Heart left ventricle (tissue), 16 donors: ENCODE measurements around the gene SMYD5. TPM values are rescaled to one million over a fixed set of nuclear protein-coding genes. Genes with fewer than 3 reads are reported as not detected.

Experiments
- ATAC-seq, 4 donors: fragments of 200-7000 bp; cut with Tn5 transposase; one replicate each; pipeline ENCODE4 v1.9.1; 2020 to 2022; ENCODE audit warnings: moderate library complexity in 4 of 4, mild to moderate bottlenecking in 3 of 4, moderate number of reproducible peaks in 1 of 4
- DNase-seq, 5 donors: peaks; one replicate each; pipeline ENCODE4 v3.0.0-alpha.2; 2020
- H3K27ac ChIP-seq, 12 donors: fragments of 200-600 bp; sonication (generic) in 4 of 12; one replicate each; pipeline versions ENCODE4 v1.5.0 to v1.8.0; 2016 to 2022; ENCODE audit warnings: mild to moderate bottlenecking in 2 of 12
- H3K27me3 ChIP-seq, 9 donors: fragments of 200-600 bp; sonication (generic) in 2 of 9; one replicate each; pipeline versions ENCODE4 v1.5.1 to v1.8.0; 2016 to 2022; ENCODE audit warnings: mild to moderate bottlenecking in 3 of 9
- H3K36me3 ChIP-seq, 9 donors: fragments of 200-600 bp; sonication (generic) in 2 of 9; one replicate each; pipeline versions ENCODE4 v1.5.0 to v1.8.0; 2018 to 2022; ENCODE audit warnings: mild to moderate bottlenecking in 2 of 9
- H3K4me1 ChIP-seq, 12 donors: fragments of 200-600 bp; sonication (generic) in 4 of 12; one replicate each; pipeline versions ENCODE4 v1.5.0 to v1.8.0; 2016 to 2022; ENCODE audit warnings: mild to moderate bottlenecking in 3 of 12
- H3K4me3 ChIP-seq, 12 donors: fragments of 200-600 bp; sonication (generic) in 4 of 12; one replicate each; pipeline versions ENCODE4 v1.5.0 to v1.8.0; 2017 to 2022; ENCODE audit warnings: mild to moderate bottlenecking in 9 of 12, moderate library complexity in 4 of 12
- H3K9me3 ChIP-seq, 12 donors: fragments of 200-600 bp; sonication (generic) in 4 of 12; one replicate each; pipeline versions ENCODE4 v1.5.0 to v1.8.0; 2016 to 2022; ENCODE audit warnings: mild to moderate bottlenecking in 1 of 12
- POLR2A ChIP-seq, 2 donors: fragments of 450-650 bp; IDR thresholded peaks; one replicate each; pipeline ENCODE4 v1.6.1; 2017; ENCODE audit warnings: antibody characterized with exemption in 2 of 2, mild to moderate bottlenecking in 2 of 2, moderate library complexity in 2 of 2
- WGBS, 4 donors: extraction: QIAGEN DNeasy Blood & Tissue Kit in 2 of 4; methylation state at CpG; one replicate each; pipeline versions ENCODE4 v1.1.5 to v1.1.7; 2013 to 2018; 5-methylcytosine and 5-hydroxymethylcytosine counted together
- intact Hi-C, 10 donors: fragments of 100-400 bp; cut with DNase I; formaldehyde crosslinking; loops; one replicate each; pipeline versions ENCODE4 v1.11.1 to v1.14.2; 2022
- polyA plus RNA-seq, 2 donors: library from polyadenylated mRNA; stranded (reverse); fragments of 200-250 nt; gene quantifications; one replicate each; pipeline ENCODE4 v1.2.3, GENCODE V29; 2013
- total RNA-seq, 9 donors: library from RNA; depleted of rRNA in 2 of 9; stranded (reverse); fragments of >200 nt in 2 of 9; fragmentation: NEBNext Ultra II Directional in 3 of 9; extraction: Animal tissue kit (Norgen Biotek cat#: 25700) in 3 of 9; gene quantifications; one replicate each; pipeline versions ENCODE4 v1.1.0 to v1.2.4, GENCODE V29; 2016 to 2023
- TF ChIP-seq, protein P1 (sequence below), 12 donors: fragments of 200-600 bp; sonication (generic) in 4 of 12; IDR thresholded peaks; one replicate each; pipeline versions ENCODE4 v1.5.0 to v1.8.0; 2018 to 2022; ENCODE audit warnings: antibody characterized with exemption in 12 of 12, mild to moderate bottlenecking in 5 of 12
- donor health status: ischemic (EF 13 %, LVEDD 7.1; RV severe dilation, severe dysfunction).
- donor health status: healthy with polysubstance abuse.
- donor health status: DM: no; HTN: yes; CAD: no.
- donor health status: DM: no; HTN: no; CAD: no.
- donor health status: ischemic (EF 25% LVEDD 6.9; RV normal size, moderate dysfunction).
- donor health status: ischemic (EF 25% LVEDD 5.7; RV mildly dilated, moderate dysfunction).
- donor health status: healthy.
- donor health status: DM: yes; HTN: yes; CAD: no.
- donor health status: ischemic (EF 35%, LVEDD 5.7; RV mildly dilated, moderate dysfunction).
- donor health status: nonischemic (EF 11% LVEDD 7.7; RV severe dilation, severe dysfunction).
- donor health status: DM: yes; HTN: yes; CAD: no.
- donor health status: PGD.
- donor health status: ischemic (EF 29% LVEDD 5.4; RV normal size, mild dysfunction).
- donor health status: nonischemic (EF 23%, LVEDD 6.1; RV moderate dilation, normal function).

Gene SMYD5
- total and polyA plus RNA-seq, 11 donors: 14.0 to 29.2 (median 20.0) TPM

GRCh38 chr2:73223821-73224220, 9.8 kb downstream of the SMYD5 start:
- intact Hi-C loops: no loop called here
- Histone ChIP-seq H3K27me3 (no peaks in the 10 kb centered on the region), H3K36me3 (peaks cover 0 to 85% (median 71%) of the 10 kb centered on the region in 9 donors), H3K9me3 (no peaks in the 10 kb centered on the region), H3K4me3 (no peak overlapping the region), H3K27ac (no peak overlapping the region), H3K4me1 (peaks cover 0 to 18% (median 7%) of the 10 kb centered on the region in 12 donors)
- ATAC-seq (no peak), DNase-seq (no peak)
- 81 to 91% (median 87%) methylated on average over 4 of the region's 4 CpGs for WGBS, 4 donors
- TF ChIP-seq, protein P1, sequence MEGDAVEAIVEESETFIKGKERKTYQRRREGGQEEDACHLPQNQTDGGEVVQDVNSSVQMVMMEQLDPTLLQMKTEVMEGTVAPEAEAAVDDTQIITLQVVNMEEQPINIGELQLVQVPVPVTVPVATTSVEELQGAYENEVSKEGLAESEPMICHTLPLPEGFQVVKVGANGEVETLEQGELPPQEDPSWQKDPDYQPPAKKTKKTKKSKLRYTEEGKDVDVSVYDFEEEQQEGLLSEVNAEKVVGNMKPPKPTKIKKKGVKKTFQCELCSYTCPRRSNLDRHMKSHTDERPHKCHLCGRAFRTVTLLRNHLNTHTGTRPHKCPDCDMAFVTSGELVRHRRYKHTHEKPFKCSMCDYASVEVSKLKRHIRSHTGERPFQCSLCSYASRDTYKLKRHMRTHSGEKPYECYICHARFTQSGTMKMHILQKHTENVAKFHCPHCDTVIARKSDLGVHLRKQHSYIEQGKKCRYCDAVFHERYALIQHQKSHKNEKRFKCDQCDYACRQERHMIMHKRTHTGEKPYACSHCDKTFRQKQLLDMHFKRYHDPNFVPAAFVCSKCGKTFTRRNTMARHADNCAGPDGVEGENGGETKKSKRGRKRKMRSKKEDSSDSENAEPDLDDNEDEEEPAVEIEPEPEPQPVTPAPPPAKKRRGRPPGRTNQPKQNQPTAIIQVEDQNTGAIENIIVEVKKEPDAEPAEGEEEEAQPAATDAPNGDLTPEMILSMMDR (IDR thresholded peaks at IDR 0.05): no peak
- no peak for TF ChIP-seq POLR2A (IDR thresholded peaks at IDR 0.05)

- no peak for DNase-seq
- no peak for TF ChIP-seq POLR2A (IDR thresholded peaks at IDR 0.05)
- TF ChIP-seq, protein P1 (IDR thresholded peaks at IDR 0.05): no peak
- Histone ChIP-seq H3K27ac (peak overlapping the region in 1 of 12 donors; percentile 52), H3K36me3 (peaks cover 0 to 88% (median 81%) of the 10 kb centered on the region in 9 donors), H3K27me3 (no peaks in the 10 kb centered on the region), H3K9me3 (no peaks in the 10 kb centered on the region), H3K4me3 (no peak overlapping the region), H3K4me1 (peaks cover 0 to 18% (median 7%) of the 10 kb centered on the region in 12 donors)
- WGBS, 4 donors: 59 to 71% (median 65%) methylated on average over 7 to 9 of the region's 9 CpGs
- intact Hi-C loops: no loop called here
- peak in 3 of 4 donors; percentile 38 to 69 (median 43) for ATAC-seq
Observed at GRCh38 chr2:73225513-73226360, 11.7 kb downstream of the SMYD5 start.

GRCh38 chr2:73227086-73227485, 13.0 kb downstream of the SMYD5 start:
- TF ChIP-seq, protein P1 (IDR thresholded peaks at IDR 0.05): no peak
- no peak for TF ChIP-seq POLR2A (IDR thresholded peaks at IDR 0.05)
- DNase-seq (no peak), ATAC-seq (no peak)
- intact Hi-C loops: no loop called here
- WGBS, 4 donors: 82 to 92% (median 86%) methylated on average over 3 of the region's 3 CpGs
- peaks cover 0 to 18% (median 7%) of the 10 kb centered on the region in 12 donors for H3K4me1 ChIP-seq
- H3K27me3 ChIP-seq: no peaks in the 10 kb centered on the region
- no peak overlapping the region for H3K4me3 ChIP-seq
- H3K36me3 ChIP-seq: peaks cover 0 to 75% (median 67%) of the 10 kb centered on the region in 9 donors
- H3K9me3 ChIP-seq: no peaks in the 10 kb centered on the region
- no peak overlapping the region for H3K27ac ChIP-seq

DNA sequence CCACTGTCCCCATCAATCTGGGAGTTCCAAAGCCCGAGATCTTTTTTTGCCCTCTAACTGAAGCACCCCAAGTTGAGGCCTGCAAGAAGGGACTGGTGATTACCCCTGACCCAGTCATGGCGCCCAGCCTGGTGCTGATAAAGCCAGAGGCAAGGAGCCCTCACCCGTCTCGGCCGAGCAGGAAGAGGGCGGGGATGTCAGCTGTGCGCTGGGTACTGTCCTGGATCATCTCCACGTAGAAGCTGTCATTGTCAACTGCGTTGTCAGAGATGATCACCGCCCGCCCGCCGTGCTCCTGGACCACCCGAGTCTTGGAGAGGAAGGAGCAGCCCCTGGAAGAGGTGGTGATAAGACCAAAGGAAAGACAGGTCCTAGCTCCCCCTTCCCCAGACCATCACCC, 14.6 kb downstream of the SMYD5 start:
- TF ChIP-seq, protein P1 (IDR thresholded peaks at IDR 0.05): no peak
- no peak for TF ChIP-seq POLR2A (IDR thresholded peaks at IDR 0.05)
- no peak for DNase-seq
- Histone ChIP-seq H3K27ac (no peak overlapping the region), H3K4me1 (peaks cover 0 to 24% (median 12%) of the 10 kb centered on the region in 12 donors), H3K4me3 (no peak overlapping the region), H3K36me3 (peaks cover 0 to 59% (median 52%) of the 10 kb centered on the region in 9 donors), H3K9me3 (no peaks in the 10 kb centered on the region), H3K27me3 (no peaks in the 10 kb centered on the region)
- no peak for ATAC-seq
- intact Hi-C loops: no loop called here
- WGBS, 4 donors: 75 to 90% (median 78%) methylated on average over 14 of the region's 14 CpGs
